A673 (cell line): ENCODE measurements around the gene ADM2. TPM values are rescaled to one million over a fixed set of nuclear protein-coding genes. Genes with fewer than 3 reads are reported as not detected.

ENCODE experiments used
- BruUV-seq: library from RNA; stranded (reverse); fragments of 400-500 nt; replicated peaks from 2 replicates; lab custom pipeline; 2021; lab: Mats Ljungman, UMichigan
- CTCF ChIA-PET: fragments of 300-600 bp; sonication (Branson Sonifier 250); formaldehyde crosslinking; loops from one replicate; lab custom pipeline; 2022; ENCODE audit warnings: antibody characterized with exemption; lab: Charles Lee
- POLR2A ChIA-PET: fragments of 300-600 bp; sonication (Branson Sonifier 250); formaldehyde crosslinking; loops from one replicate; lab custom pipeline; 2022; ENCODE audit warnings: antibody characterized with exemption; ENCODE audit not compliant: low non-redundant PET; lab: Charles Lee
- DNase-seq: peaks from one replicate; pipeline ENCODE4 v3.0.0-alpha.2; 2015; ENCODE audit warnings: low spot score
- H3K27ac ChIP-seq: fragments of 200-600 bp; sonication (generic); 2 replicates; pipeline ENCODE4 v1.5.1; 2016; ENCODE audit warnings: mixed run types, low read depth, mild to moderate bottlenecking, mixed read lengths, antibody characterized with exemption, low read length; ENCODE audit not compliant: poor library complexity, severe bottlenecking
- H3K27me3 ChIP-seq: fragments of 200-600 bp; sonication (generic); replicated peaks from 2 replicates; pipeline ENCODE4 v1.6.1; 2017; ENCODE audit warnings: mixed run types, low read depth, mild to moderate bottlenecking, mixed read lengths, antibody characterized with exemption, low read length; ENCODE audit not compliant: insufficient read depth, poor library complexity
- H3K36me3 ChIP-seq: fragments of 200-600 bp; sonication (generic); 2 replicates; pipeline ENCODE4 v1.6.1; 2016; ENCODE audit warnings: mixed run types, mild to moderate bottlenecking, mixed read lengths, antibody characterized with exemption, low read length; ENCODE audit not compliant: insufficient read depth, poor library complexity, severe bottlenecking
- H3K4me1 ChIP-seq: fragments of 200-600 bp; sonication (generic); 2 replicates; pipeline ENCODE4 v1.6.1; 2017; ENCODE audit warnings: mixed run types, mild to moderate bottlenecking, mixed read lengths, antibody characterized with exemption, low read length; ENCODE audit not compliant: insufficient read depth, poor library complexity, severe bottlenecking
- H3K4me3 ChIP-seq: fragments of 200-600 bp; sonication (generic); 2 replicates; pipeline ENCODE4 v1.5.1; 2016; ENCODE audit warnings: low read depth, mixed run types, mild to moderate bottlenecking, mixed read lengths, low read length; ENCODE audit not compliant: poor library complexity, severe bottlenecking
- H3K9me3 ChIP-seq: fragments of 200-600 bp; sonication (generic); 2 replicates; pipeline ENCODE4 v1.6.1; 2016; ENCODE audit warnings: mixed run types, low read depth, mild to moderate bottlenecking, mixed read lengths, antibody characterized with exemption, low read length; ENCODE audit not compliant: poor library complexity, severe bottlenecking
- CTCF ChIP-seq: fragments of 300-800, 200-600 bp; sonication (generic); conservative IDR thresholded peaks from 2 replicates; pipeline ENCODE4 v1.5.1; 2017; ENCODE audit warnings: low read depth, mild to moderate bottlenecking, antibody characterized with exemption, low read length, moderate library complexity, mixed read lengths
- EZH2 ChIP-seq: fragments of 200-600 bp; sonication (generic); IDR thresholded peaks from 2 replicates; pipeline ENCODE4 v1.6.1; 2017; ENCODE audit warnings: borderline replicate concordance, low read depth, mild to moderate bottlenecking, mixed read lengths, antibody characterized with exemption, low read length; ENCODE audit not compliant: poor library complexity, severe bottlenecking
- intact Hi-C: fragments of 100-400 bp; cut with micrococcal nuclease; formaldehyde crosslinking; loops from one replicate; pipeline ENCODE4 v1.10.0; 2022; ENCODE audit not compliant: unreplicated experiment
- total RNA-seq: library from RNA; stranded (reverse); gene quantifications from 2 replicates; pipeline ENCODE4 v1.2.3, GENCODE V29; 2021

The ADM2 gene
- total RNA-seq, 1 experiment from 2014 or later, result 5.4 TPM

- H3K36me3 ChIP-seq, result no peaks in the 10 kb centered on the region
- H3K27me3 ChIP-seq, result no peaks in the 10 kb centered on the region
- BruUV-seq, result no TSS peak
- intact Hi-C loops, result no loop called here
- no peaks in the 10 kb centered on the region for H3K9me3 ChIP-seq
- ChIA-PET POLR2A (no interaction called here), CTCF (no interaction called here)
- no peak within 1 kb of the TSS for H3K27ac ChIP-seq
- no peak within 1 kb of the TSS for H3K4me3 ChIP-seq
- H3K4me1 ChIP-seq, result peaks cover 7% of the 10 kb centered on the region
- TF ChIP-seq EZH2 (no peak), CTCF (no peak)
- DNase-seq, result no peak
Measured at GRCh38 chr22:50486561-50487289, 5.4 kb downstream of the ADM2 start, which contains the start of gene MIOX. MIOX (plus strand) TSS chr22:50486859; CDS start chr22:50486898, 39 bp downstream.

- Histone ChIP-seq H3K27me3 (no peaks in the 10 kb centered on the region), H3K9me3 (no peaks in the 10 kb centered on the region), H3K27ac (no peak overlapping the region), H3K4me3 (no peak overlapping the region), H3K4me1 (peaks cover 7% of the 10 kb centered on the region), H3K36me3 (no peaks in the 10 kb centered on the region)
- POLR2A ChIA-PET, result no interaction called here
- no TSS peak for BruUV-seq
- CTCF ChIA-PET, result no interaction called here
- intact Hi-C loops, result no loop called here
- TF ChIP-seq EZH2 (no peak), CTCF (no peak)
- no peak for DNase-seq
Measured at GRCh38 chr22:50487290-50488005, 6.1 kb downstream of the ADM2 start.

- Histone ChIP-seq H3K36me3 (no peaks in the 10 kb centered on the region), H3K9me3 (no peaks in the 10 kb centered on the region), H3K4me1 (peaks cover 7% of the 10 kb centered on the region), H3K27me3 (no peaks in the 10 kb centered on the region), H3K4me3 (no peak overlapping the region), H3K27ac (no peak overlapping the region)
- CTCF ChIA-PET, result no interaction called here
- TF ChIP-seq CTCF (no peak), EZH2 (no peak)
- no peak for DNase-seq
- POLR2A ChIA-PET, result no interaction called here
- intact Hi-C loops, result no loop called here
- no TSS peak for BruUV-seq
Measured at GRCh38 chr22:50488006-50488677, 6.8 kb downstream of the ADM2 start.
